ENCODE results near the gene MRPL42. TPM values are rescaled to one million over a fixed set of nuclear protein-coding genes. Genes with fewer than 3 reads are reported as not detected.

The MRPL42 gene
- total RNA-seq, 1 donor from 2014 or later: 28.7 TPM

GRCh38 chr12:93519859-93520258 is 52.5 kb downstream of the MRPL42 start:
- no peaks in the 10 kb centered on the region for H3K4me1 ChIP-seq (ENCODE audit: control insufficient read depth in 3 of 3, insufficient read depth in 3 of 3, low read length in 3 of 3)

DNA sequence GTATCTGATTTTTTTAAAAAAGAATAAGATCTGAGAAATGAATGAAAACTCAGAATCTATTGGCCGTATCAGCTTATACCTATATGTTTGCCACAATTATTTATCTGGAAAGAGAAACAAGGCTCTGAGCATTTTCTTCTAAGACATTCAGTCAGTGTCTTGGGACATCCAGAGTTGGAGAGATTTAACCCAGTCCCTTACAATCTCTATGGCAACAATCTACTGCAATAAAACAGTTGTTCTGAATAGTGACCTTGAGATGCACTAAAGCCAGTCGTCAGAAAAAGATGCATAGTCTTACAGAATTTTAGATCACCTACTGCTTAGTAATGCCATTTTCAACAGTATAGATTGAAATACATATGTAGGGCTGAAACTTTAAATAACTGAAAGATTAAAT is 53.1 kb downstream of the MRPL42 start:
- Histone ChIP-seq H3K4me1 (ENCODE audit: control insufficient read depth in 3 of 3, insufficient read depth in 3 of 3, low read length in 3 of 3) (no peaks in the 10 kb centered on the region), H3K9ac (ENCODE audit: low read depth in 1 of 3, low read length in 3 of 3) (no peak overlapping the region), H3K27me3 (ENCODE audit: control insufficient read depth in 3 of 3, insufficient read depth in 3 of 3, low read length in 3 of 3) (no peaks in the 10 kb centered on the region), H3K27ac (ENCODE audit: low read depth, low read length) (no peak overlapping the region), H3K9me3 (ENCODE audit: control insufficient read depth in 3 of 3, low read length in 3 of 3) (no peaks in the 10 kb centered on the region), H3K4me3 (ENCODE audit: low read length in 3 of 3) (no peak overlapping the region), H3K36me3 (ENCODE audit: control insufficient read depth in 3 of 3, insufficient read depth in 3 of 3, low read length in 3 of 3) (no peaks in the 10 kb centered on the region)

More at GRCh38 chr12:93519859-93520258, 52.5 kb downstream of the MRPL42 start:
- Histone ChIP-seq H3K9ac (ENCODE audit: low read depth in 1 of 3, low read length in 3 of 3) (no peak overlapping the region), H3K9me3 (ENCODE audit: control insufficient read depth in 3 of 3, low read length in 3 of 3) (no peaks in the 10 kb centered on the region), H3K36me3 (ENCODE audit: control insufficient read depth in 3 of 3, insufficient read depth in 3 of 3, low read length in 3 of 3) (no peaks in the 10 kb centered on the region), H3K27me3 (ENCODE audit: control insufficient read depth in 3 of 3, insufficient read depth in 3 of 3, low read length in 3 of 3) (no peaks in the 10 kb centered on the region), H3K4me3 (ENCODE audit: low read length in 3 of 3) (no peak overlapping the region), H3K27ac (ENCODE audit: low read depth, low read length) (no peak overlapping the region)

DNA sequence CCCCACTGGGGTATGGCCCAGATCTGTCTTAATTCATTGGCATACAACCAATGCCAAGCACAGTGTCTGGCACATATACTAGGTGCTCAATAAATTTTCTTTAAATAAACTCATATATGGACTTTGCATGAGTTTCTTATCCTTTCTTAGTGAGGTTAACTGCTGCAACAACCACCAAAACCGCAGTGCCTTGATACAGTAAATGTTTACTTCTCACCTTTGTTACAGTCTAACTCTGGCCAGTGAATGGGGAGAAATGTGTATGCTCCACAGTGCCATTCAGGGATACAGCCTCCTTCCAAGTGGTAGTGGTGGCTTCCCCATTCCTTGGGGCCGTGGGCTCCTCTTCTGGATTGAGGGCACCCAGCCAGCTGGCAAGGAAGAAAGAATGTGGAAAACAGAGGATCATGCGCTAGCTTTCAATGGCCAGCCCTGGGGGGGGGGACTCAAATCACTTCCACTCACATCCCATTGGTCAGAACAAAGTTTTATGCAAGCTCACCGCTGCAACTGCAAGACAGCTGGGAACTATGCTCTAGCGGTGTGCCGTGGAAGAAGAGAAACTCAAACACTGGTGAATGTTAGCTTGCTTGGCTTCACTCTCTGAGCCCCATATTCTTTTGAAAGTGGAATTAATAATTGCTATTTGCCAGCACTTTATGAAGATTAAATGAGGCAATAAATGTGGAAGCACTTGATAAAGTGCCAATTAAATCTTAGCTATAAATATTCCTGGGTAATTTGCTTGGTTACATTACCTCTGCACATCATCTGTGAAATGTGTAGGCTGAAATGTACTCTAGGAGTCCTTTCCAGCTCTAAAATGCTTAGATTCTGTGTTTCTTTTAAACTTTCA is 54.1 kb downstream of the MRPL42 start:
- Histone ChIP-seq H3K9ac (ENCODE audit: low read depth in 1 of 3, low read length in 3 of 3) (no peak overlapping the region), H3K9me3 (ENCODE audit: control insufficient read depth in 3 of 3, low read length in 3 of 3) (no peaks in the 10 kb centered on the region), H3K36me3 (ENCODE audit: control insufficient read depth in 3 of 3, insufficient read depth in 3 of 3, low read length in 3 of 3) (no peaks in the 10 kb centered on the region), H3K4me1 (ENCODE audit: control insufficient read depth in 3 of 3, insufficient read depth in 3 of 3, low read length in 3 of 3) (no peaks in the 10 kb centered on the region), H3K4me3 (ENCODE audit: low read length in 3 of 3) (no peak overlapping the region), H3K27me3 (ENCODE audit: control insufficient read depth in 3 of 3, insufficient read depth in 3 of 3, low read length in 3 of 3) (no peaks in the 10 kb centered on the region), H3K27ac (ENCODE audit: low read depth, low read length) (no peak overlapping the region)

DNA sequence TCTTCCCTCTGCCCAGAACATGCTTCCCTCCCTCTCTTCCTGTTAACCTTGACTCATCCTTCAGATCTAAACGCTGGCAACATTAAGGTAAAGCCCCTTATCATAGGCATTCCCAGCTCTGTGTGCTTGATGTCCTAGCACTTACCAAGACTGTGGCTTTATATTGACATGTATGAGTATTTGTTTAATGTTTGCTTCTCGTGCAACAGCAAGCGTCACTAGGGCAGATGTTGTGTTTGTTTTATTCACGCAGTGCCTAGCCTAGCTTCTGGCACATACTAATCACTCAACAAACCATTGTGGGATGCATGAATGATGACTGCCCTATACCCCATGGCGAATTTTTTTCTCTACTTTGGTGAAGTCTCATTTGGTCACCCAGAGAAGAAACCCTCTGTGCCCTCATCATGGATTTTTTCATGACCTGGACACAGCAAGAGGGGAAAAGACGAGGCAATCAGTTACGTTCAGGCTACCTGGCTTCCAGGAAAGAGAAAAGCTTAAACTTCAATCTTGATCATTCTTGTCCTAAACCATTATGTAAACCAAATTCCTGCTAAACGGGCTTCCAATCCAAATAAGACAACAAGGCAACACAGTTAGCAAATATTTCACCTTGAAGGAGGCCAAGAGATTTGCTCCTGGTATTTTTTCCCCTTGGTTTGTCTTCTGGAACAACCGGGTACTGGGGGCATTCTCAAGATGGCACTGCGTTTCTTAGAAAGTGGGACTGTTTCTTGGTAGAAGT is 57.2 kb downstream of the MRPL42 start:
- Histone ChIP-seq H3K27me3 (ENCODE audit: control insufficient read depth in 3 of 3, insufficient read depth in 3 of 3, low read length in 3 of 3) (no peaks in the 10 kb centered on the region), H3K27ac (ENCODE audit: low read depth, low read length) (no peak overlapping the region), H3K9ac (ENCODE audit: low read depth in 1 of 3, low read length in 3 of 3) (no peak overlapping the region), H3K4me1 (ENCODE audit: control insufficient read depth in 3 of 3, insufficient read depth in 3 of 3, low read length in 3 of 3) (no peaks in the 10 kb centered on the region), H3K4me3 (ENCODE audit: low read length in 3 of 3) (no peak overlapping the region), H3K9me3 (ENCODE audit: control insufficient read depth in 3 of 3, low read length in 3 of 3) (no peaks in the 10 kb centered on the region), H3K36me3 (ENCODE audit: control insufficient read depth in 3 of 3, insufficient read depth in 3 of 3, low read length in 3 of 3) (no peaks in the 10 kb centered on the region)

DNA sequence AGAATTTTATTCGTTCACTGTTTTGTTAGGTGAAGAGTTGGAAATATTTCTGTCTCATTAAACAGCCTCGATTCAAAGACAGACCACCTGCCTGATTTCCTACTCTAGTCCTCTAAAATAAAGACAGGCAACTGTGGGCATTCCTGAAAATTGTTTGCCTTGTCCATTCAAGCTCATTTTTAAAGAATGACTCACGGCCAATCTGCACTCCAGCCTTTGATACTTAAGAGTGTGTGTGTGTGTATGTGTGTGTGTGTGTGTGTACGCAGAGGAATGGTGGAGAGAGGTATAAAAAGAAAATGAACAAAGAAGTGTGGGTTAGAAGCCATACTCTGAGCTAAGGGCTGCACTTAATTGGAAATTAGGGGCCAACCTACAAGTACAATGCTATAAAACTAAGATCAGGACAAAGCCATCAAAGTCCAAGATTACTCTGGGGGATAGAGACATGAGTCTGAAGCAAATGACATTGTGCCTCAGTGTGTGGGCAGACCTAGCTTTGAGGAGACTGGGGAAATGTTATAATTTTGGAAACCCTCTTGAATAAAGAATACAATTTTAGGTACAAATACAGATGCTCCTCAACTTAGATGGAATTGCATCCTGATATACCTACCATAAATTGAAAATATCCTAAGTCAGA is 59.6 kb downstream of the MRPL42 start:
- no peak overlapping the region for H3K9ac ChIP-seq (ENCODE audit: low read depth in 1 of 3, low read length in 3 of 3)
- H3K9me3 ChIP-seq (ENCODE audit: control insufficient read depth in 3 of 3, low read length in 3 of 3): no peaks in the 10 kb centered on the region
- H3K27ac ChIP-seq (ENCODE audit: low read depth, low read length): no peak overlapping the region
- no peak overlapping the region for H3K4me3 ChIP-seq (ENCODE audit: low read length in 3 of 3)
- H3K4me1 ChIP-seq (ENCODE audit: control insufficient read depth in 3 of 3, insufficient read depth in 3 of 3, low read length in 3 of 3): no peaks in the 10 kb centered on the region
- H3K27me3 ChIP-seq (ENCODE audit: control insufficient read depth in 3 of 3, insufficient read depth in 3 of 3, low read length in 3 of 3): no peaks in the 10 kb centered on the region
- H3K36me3 ChIP-seq (ENCODE audit: control insufficient read depth in 3 of 3, insufficient read depth in 3 of 3, low read length in 3 of 3): no peaks in the 10 kb centered on the region

DNA sequence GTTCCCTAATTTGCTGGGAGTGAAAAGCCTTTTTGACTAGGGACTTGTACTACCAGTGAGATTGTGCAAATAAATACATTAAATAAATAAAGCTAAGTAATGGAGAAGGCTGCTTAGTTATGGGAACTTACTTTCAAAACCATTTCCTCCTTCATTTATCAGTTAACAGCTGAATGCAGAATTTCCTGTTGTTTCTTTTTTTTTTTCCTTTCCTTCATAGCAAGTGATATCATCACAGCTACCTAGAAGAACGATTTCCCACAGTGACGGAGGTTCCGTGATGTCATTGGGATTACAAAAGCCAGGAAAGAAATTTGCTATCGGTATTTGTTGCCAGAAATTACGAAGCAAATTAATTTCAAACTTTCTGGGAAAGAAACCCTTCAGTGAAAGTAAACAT is 63.0 kb downstream of the MRPL42 start:
- H3K36me3 ChIP-seq (ENCODE audit: control insufficient read depth in 3 of 3, insufficient read depth in 3 of 3, low read length in 3 of 3): no peaks in the 10 kb centered on the region
- H3K4me1 ChIP-seq (ENCODE audit: control insufficient read depth in 3 of 3, insufficient read depth in 3 of 3, low read length in 3 of 3): no peaks in the 10 kb centered on the region
- H3K9ac ChIP-seq (ENCODE audit: low read depth in 1 of 3, low read length in 3 of 3): no peak overlapping the region
- no peak overlapping the region for H3K4me3 ChIP-seq (ENCODE audit: low read length in 3 of 3)
- H3K9me3 ChIP-seq (ENCODE audit: control insufficient read depth in 3 of 3, low read length in 3 of 3): no peaks in the 10 kb centered on the region
- no peaks in the 10 kb centered on the region for H3K27me3 ChIP-seq (ENCODE audit: control insufficient read depth in 3 of 3, insufficient read depth in 3 of 3, low read length in 3 of 3)
- H3K27ac ChIP-seq (ENCODE audit: low read depth, low read length): no peak overlapping the region

- Histone ChIP-seq H3K9me3 (ENCODE audit: control insufficient read depth in 3 of 3, low read length in 3 of 3) (no peaks in the 10 kb centered on the region), H3K4me3 (ENCODE audit: low read length in 3 of 3) (no peak overlapping the region), H3K4me1 (ENCODE audit: control insufficient read depth in 3 of 3, insufficient read depth in 3 of 3, low read length in 3 of 3) (peaks cover 8 to 13% (median 11%) of the 10 kb centered on the region in 3 donors), H3K27ac (ENCODE audit: low read depth, low read length) (no peak overlapping the region), H3K9ac (ENCODE audit: low read depth in 1 of 3, low read length in 3 of 3) (no peak overlapping the region), H3K36me3 (ENCODE audit: control insufficient read depth in 3 of 3, insufficient read depth in 3 of 3, low read length in 3 of 3) (no peaks in the 10 kb centered on the region), H3K27me3 (ENCODE audit: control insufficient read depth in 3 of 3, insufficient read depth in 3 of 3, low read length in 3 of 3) (no peaks in the 10 kb centered on the region)
Observed at GRCh38 chr12:93533310-93533709, 66.0 kb downstream of the MRPL42 start.

GRCh38 chr12:93536111-93536765 is 68.9 kb downstream of the MRPL42 start:
- H3K36me3 ChIP-seq (ENCODE audit: control insufficient read depth in 3 of 3, insufficient read depth in 3 of 3, low read length in 3 of 3): no peaks in the 10 kb centered on the region
- H3K27me3 ChIP-seq (ENCODE audit: control insufficient read depth in 3 of 3, insufficient read depth in 3 of 3, low read length in 3 of 3): no peaks in the 10 kb centered on the region
- peak overlapping the region; percentile 69 for H3K27ac ChIP-seq (ENCODE audit: low read depth, low read length)
- no peak overlapping the region for H3K4me3 ChIP-seq (ENCODE audit: low read length in 3 of 3)
- H3K4me1 ChIP-seq (ENCODE audit: control insufficient read depth in 3 of 3, insufficient read depth in 3 of 3, low read length in 3 of 3): peaks cover 8 to 13% (median 11%) of the 10 kb centered on the region in 3 donors
- H3K9ac ChIP-seq (ENCODE audit: low read depth in 1 of 3, low read length in 3 of 3): peak overlapping the region in 1 of 3 donors; percentile 65
- no peaks in the 10 kb centered on the region for H3K9me3 ChIP-seq (ENCODE audit: control insufficient read depth in 3 of 3, low read length in 3 of 3)

GRCh38 chr12:93536766-93537488 is 69.6 kb downstream of the MRPL42 start:
- Histone ChIP-seq H3K4me3 (ENCODE audit: low read length in 3 of 3) (peak overlapping the region; percentile 8 to 29 (median 25)), H3K27me3 (ENCODE audit: control insufficient read depth in 3 of 3, insufficient read depth in 3 of 3, low read length in 3 of 3) (no peaks in the 10 kb centered on the region), H3K36me3 (ENCODE audit: control insufficient read depth in 3 of 3, insufficient read depth in 3 of 3, low read length in 3 of 3) (no peaks in the 10 kb centered on the region), H3K9ac (ENCODE audit: low read depth in 1 of 3, low read length in 3 of 3) (peak overlapping the region in 2 of 3 donors; percentile 51 to 65), H3K4me1 (ENCODE audit: control insufficient read depth in 3 of 3, insufficient read depth in 3 of 3, low read length in 3 of 3) (peaks cover 8 to 13% (median 11%) of the 10 kb centered on the region in 3 donors), H3K27ac (ENCODE audit: low read depth, low read length) (peak overlapping the region; percentile 69), H3K9me3 (ENCODE audit: control insufficient read depth in 3 of 3, low read length in 3 of 3) (no peaks in the 10 kb centered on the region)
